CD4-positive, alpha-beta T cell treated with Interleukin-15 for 1 hour (primary cell): Measurements from ENCODE around the gene RNF31.

Experiments used
- DNase-seq: peaks from one replicate; pipeline ENCODE4 v3.0.0-alpha.2; 2020

RNF31 gene

GRCh38 chr14:24138396-24139271 is 8.7 kb upstream of the RNF31 start:
- DNase-seq: no peak

GRCh38 chr14:24139272-24139934 is 7.9 kb upstream of the RNF31 start:
- DNase-seq: no peak

GRCh38 chr14:24141097-24141880 is 6.0 kb upstream of the RNF31 start, which contains the start of gene EMC9:
TSS of gene EMC9 (minus strand) at chr14:24141591. CDS start at chr14:24141304, 287 bp downstream.
- peak; percentile 99 for DNase-seq

- DNase-seq: no peak
Measured at GRCh38 chr14:24143511-24143910, 3.8 kb upstream of the RNF31 start.

GRCh38 chr14:24144451-24144850 is 2.8 kb upstream of the RNF31 start:
- no peak for DNase-seq

- DNase-seq: no peak
Measured at GRCh38 chr14:24145219-24145618, 2.1 kb upstream of the RNF31 start.

GRCh38 chr14:24145690-24146452 is 1.4 kb upstream of the RNF31 start:
- no peak for DNase-seq

- peak; percentile 93 for DNase-seq
Measured at GRCh38 chr14:24146453-24146977, 783 bp upstream of the RNF31 start, which contains the start of gene PSME2. TSS of gene PSME2 (minus strand) at chr14:24146610. CDS start at chr14:24146581, 29 bp downstream.

GRCh38 chr14:24147761-24148428 is 597 bp downstream of the RNF31 start:
- no peak for DNase-seq

- no peak for DNase-seq
Measured at GRCh38 chr14:24149302-24149969, 2.1 kb downstream of the RNF31 start.

- no peak for DNase-seq
Measured at GRCh38 chr14:24150061-24150460, 2.8 kb downstream of the RNF31 start.

GRCh38 chr14:24150567-24150966 is 3.3 kb downstream of the RNF31 start:
- DNase-seq: no peak

GRCh38 chr14:24150993-24151392 is 3.7 kb downstream of the RNF31 start:
- DNase-seq: no peak

GRCh38 chr14:24151404-24152080 is 4.2 kb downstream of the RNF31 start:
- DNase-seq: no peak

GRCh38 chr14:24155100-24155499 is 7.8 kb downstream of the RNF31 start:
- DNase-seq: no peak

GRCh38 chr14:24156840-24157239 is 9.5 kb downstream of the RNF31 start:
- no peak for DNase-seq

GRCh38 chr14:24157331-24157730 is 10.0 kb downstream of the RNF31 start:
- no peak for DNase-seq

GRCh38 chr14:24159777-24160498 is 12.6 kb downstream of the RNF31 start:
- DNase-seq: no peak

- no peak for DNase-seq
Measured at GRCh38 chr14:24160499-24160849, 13.2 kb downstream of the RNF31 start.
